AG04450 (cell line): ENCODE measurements around the gene ZBTB5. TPM values are rescaled to one million over a fixed set of nuclear protein-coding genes. Genes with fewer than 3 reads are reported as not detected.

Experiments used
- CTCF ChIA-PET: fragments of 300-600, 350-600 bp; formaldehyde crosslinking; extraction: SDS; loops from one replicate; lab custom pipeline; 2022; ENCODE audit warnings: antibody characterized with exemption, inconsistent platforms; lab: Charles Lee
- POLR2A ChIA-PET: fragments of 350-600 bp; formaldehyde crosslinking; extraction: SDS; loops from one replicate; lab custom pipeline; 2021; ENCODE audit warnings: antibody characterized with exemption, inconsistent platforms; lab: Yijun Ruan, JAX
- DNase-seq: peaks from one replicate; pipeline ENCODE4 v3.0.0-alpha.2; 2011; ENCODE audit warnings: low read depth, low spot score
- H3K27ac ChIP-seq: one replicate; pipeline ENCODE4 v1.5.1; 2012; ENCODE audit warnings: low read depth, low read length, control low read depth
- H3K27me3 ChIP-seq: one replicate; pipeline ENCODE4 v1.6.0; 2012; ENCODE audit warnings: low read length; ENCODE audit not compliant: control insufficient read depth, insufficient read depth
- H3K4me3 ChIP-seq: 2 replicates; pipeline ENCODE4 v1.5.1; 2011; ENCODE audit warnings: mild to moderate bottlenecking, low read depth, low read length, control low read depth
- H3K9me3 ChIP-seq: 2 replicates; pipeline ENCODE4 v1.5.1; 2012; ENCODE audit warnings: low read length; ENCODE audit not compliant: control insufficient read depth, insufficient read depth
- CTCF ChIP-seq: IDR thresholded peaks from 2 replicates; pipeline ENCODE4 v1.5.1; 2011; ENCODE audit warnings: low read depth, low read length, control low read depth, inconsistent platforms
- polyA plus RNA-seq: library from polyadenylated mRNA; depleted of rRNA; stranded (reverse); fragments of >200 nt; gene quantifications from 2 replicates; pipeline ENCODE4 v1.2.3, GENCODE V29; 2011

The ZBTB5 gene
- polyA plus RNA-seq, 1 experiment, result 10.9 TPM

- H3K4me3 ChIP-seq, result peak overlapping the region; percentile 98
- ChIA-PET POLR2A (interaction anchor here (0.5 to 2.2 kb wide), 5 partner anchors 21 to 891 kb away, joined by 3 to 11 read pairs (median 6); partner anchors contain the start of gene TOMM5), CTCF (interaction anchor here (1.4 kb wide), 1 partner anchor 50 kb away, joined by 6 read pairs; no protein-coding TSS in a partner anchor)
- TF ChIP-seq CTCF, result no peak
- peak overlapping the region; percentile 98 for H3K27ac ChIP-seq
- H3K27me3 ChIP-seq, result no peaks in the 10 kb centered on the region
- peaks cover 4% of the 10 kb centered on the region; the same call in 1 of the 2 replicates for H3K9me3 ChIP-seq
- peak; percentile 61 for DNase-seq
These were observed 923 bp upstream of the ZBTB5 start for GRCh38 chr9:37466037-37466709.

GRCh38 chr9:37464426-37465248, 613 bp downstream of the ZBTB5 start:
- H3K4me3 ChIP-seq, result peak overlapping the region; percentile 98
- no peak for TF ChIP-seq CTCF
- DNase-seq, result no peak
- H3K27ac ChIP-seq, result peak overlapping the region; percentile 98
- H3K9me3 ChIP-seq, result peaks cover 4% of the 10 kb centered on the region; the same call in 1 of the 2 replicates
- ChIA-PET CTCF (interaction anchor here (1.4 kb wide), 1 partner anchor 49 kb away, joined by 6 read pairs; no protein-coding TSS in a partner anchor), POLR2A (interaction anchor here (1.0 to 2.2 kb wide), 3 partner anchors 22 to 42 kb away, joined by 3 to 11 read pairs (median 3); partner anchors contain the start of gene GRHPR)
- no peaks in the 10 kb centered on the region for H3K27me3 ChIP-seq

GRCh38 chr9:37464006-37464405, 1.2 kb downstream of the ZBTB5 start:
- no peaks in the 10 kb centered on the region for H3K27me3 ChIP-seq
- ChIA-PET CTCF (no interaction called here), POLR2A (interaction anchor here (1.2 kb wide), 1 partner anchor 42 kb away, joined by 3 read pairs; the partner anchor contains the start of gene GRHPR)
- H3K27ac ChIP-seq, result no peak overlapping the region
- DNase-seq, result no peak
- H3K4me3 ChIP-seq, result peak overlapping the region; percentile 98
- no peak for TF ChIP-seq CTCF
- H3K9me3 ChIP-seq, result peaks cover 4% of the 10 kb centered on the region; the same call in 1 of the 2 replicates

- CTCF ChIA-PET, result no interaction called here
- Histone ChIP-seq H3K9me3 (peaks cover 3% of the 10 kb centered on the region; the same call in 1 of the 2 replicates), H3K4me3 (no peak overlapping the region), H3K27me3 (no peaks in the 10 kb centered on the region), H3K27ac (no peak overlapping the region)
- DNase-seq, result no peak
- no peak for TF ChIP-seq CTCF
- POLR2A ChIA-PET, result no interaction called here
These were observed 8.4 kb downstream of the ZBTB5 start for GRCh38 chr9:37456817-37457216.
